NCI-H146 treated with DMSO at 0.1 percent for 48 hours (cell line): ENCODE data around the gene UBAP1.
"Not testable (repeated sequence)": the region's sequence is repeated elsewhere in the genome, so short reads cannot be mapped to it uniquely, and the experiment has no call there.

Source experiments
- DNase-seq: peaks from one replicate; lab custom pipeline; 2025; ENCODE audit not compliant: unreplicated experiment; lab: John Stamatoyannopoulos, UW

UBAP1 gene

GRCh38 chr9:34259315-34259714, 80.5 kb downstream of the UBAP1 start:
- no peak for DNase-seq

GRCh38 chr9:34262971-34263370, 84.1 kb downstream of the UBAP1 start:
- DNase-seq: no peak

GRCh38 chr9:34267660-34268059, 88.8 kb downstream of the UBAP1 start:
- peak; percentile 59 for DNase-seq

GRCh38 chr9:34271265-34272006, 92.6 kb downstream of the UBAP1 start:
- DNase-seq: no peak

GRCh38 chr9:34272101-34272541, 93.3 kb downstream of the UBAP1 start:
- DNase-seq: no peak

GRCh38 chr9:34273588-34273987, 94.7 kb downstream of the UBAP1 start:
- not testable (repeated sequence) for DNase-seq

GRCh38 chr9:34275811-34276210, 97.0 kb downstream of the UBAP1 start:
- no peak for DNase-seq

GRCh38 chr9:34276772-34277171, 97.9 kb downstream of the UBAP1 start:
- no peak for DNase-seq

- DNase-seq: peak; percentile 73
These were observed 100.6 kb downstream of the UBAP1 start for GRCh38 chr9:34279411-34279810.

GRCh38 chr9:34282096-34282495, 103.3 kb downstream of the UBAP1 start:
- DNase-seq: no peak

GRCh38 chr9:34289159-34289558, 110.3 kb downstream of the UBAP1 start:
- no peak for DNase-seq

- DNase-seq: no peak
These were observed 112.2 kb downstream of the UBAP1 start for GRCh38 chr9:34291023-34291422.

- DNase-seq: no peak
These were observed 112.6 kb downstream of the UBAP1 start for GRCh38 chr9:34291423-34291822.

GRCh38 chr9:34292552-34292951, 113.7 kb downstream of the UBAP1 start:
- no peak for DNase-seq

GRCh38 chr9:34301064-34301463, 122.2 kb downstream of the UBAP1 start:
- DNase-seq: not testable (repeated sequence)
